ENCODE data around the gene CEP19.

The CEP19 gene

GRCh38 chr3:196706327-196706726 is 5.7 kb downstream of the CEP19 start:
- no peak for DNase-seq (ENCODE audit: low read depth)
- TF ChIP-seq CTCF (IDR thresholded peaks at IDR 0.05; ENCODE audit: control insufficient read depth, insufficient read depth, low read depth, low read length, missing control alignments) = no peak
- no peak overlapping the region for H3K4me3 ChIP-seq (ENCODE audit: control insufficient read depth, low read depth, low read length)

- no peak for DNase-seq (ENCODE audit: low read depth)
- no peak for TF ChIP-seq CTCF (IDR thresholded peaks at IDR 0.05; ENCODE audit: control insufficient read depth, insufficient read depth, low read depth, low read length, missing control alignments)
- H3K4me3 ChIP-seq (ENCODE audit: control insufficient read depth, low read depth, low read length) = no peak overlapping the region
Observed at GRCh38 chr3:196700801-196701200, 11.2 kb downstream of the CEP19 start.

- H3K4me3 ChIP-seq (ENCODE audit: control insufficient read depth, low read depth, low read length) = no peak overlapping the region
- no peak for TF ChIP-seq CTCF (IDR thresholded peaks at IDR 0.05; ENCODE audit: control insufficient read depth, insufficient read depth, low read depth, low read length, missing control alignments)
- no peak for DNase-seq (ENCODE audit: low read depth)
Observed at GRCh38 chr3:196699749-196700148, 12.3 kb downstream of the CEP19 start.

DNA sequence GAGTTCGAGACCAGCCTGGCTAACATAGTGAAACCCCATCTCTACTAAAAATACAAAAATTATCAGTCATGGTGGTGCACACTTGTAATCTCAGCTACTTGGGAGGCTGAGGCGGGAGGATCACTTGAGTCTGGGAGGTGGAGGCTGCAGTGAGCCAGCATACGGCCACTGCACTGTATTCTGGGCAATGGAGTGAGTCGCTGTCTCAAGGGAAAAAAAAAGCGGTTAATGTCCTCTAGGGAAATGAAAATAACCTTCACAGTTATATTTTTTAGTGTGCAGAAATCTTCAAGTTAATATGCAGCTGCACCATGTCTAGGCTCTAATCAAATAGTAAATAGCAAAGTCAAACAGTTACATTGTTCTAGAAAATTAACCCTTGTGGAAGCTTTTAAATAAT is 14.8 kb downstream of the CEP19 start:
- no peak for TF ChIP-seq CTCF (IDR thresholded peaks at IDR 0.05; ENCODE audit: control insufficient read depth, insufficient read depth, low read depth, low read length, missing control alignments)
- DNase-seq (ENCODE audit: low read depth) = no peak
- H3K4me3 ChIP-seq (ENCODE audit: control insufficient read depth, low read depth, low read length) = no peak overlapping the region

- no peak for TF ChIP-seq CTCF (IDR thresholded peaks at IDR 0.05; ENCODE audit: control insufficient read depth, insufficient read depth, low read depth, low read length, missing control alignments)
- no peak for DNase-seq (ENCODE audit: low read depth)
- no peak overlapping the region for H3K4me3 ChIP-seq (ENCODE audit: control insufficient read depth, low read depth, low read length)
Observed at GRCh38 chr3:196695849-196696226, 16.2 kb downstream of the CEP19 start.

- no peak for TF ChIP-seq CTCF (IDR thresholded peaks at IDR 0.05; ENCODE audit: control insufficient read depth, insufficient read depth, low read depth, low read length, missing control alignments)
- no peak overlapping the region for H3K4me3 ChIP-seq (ENCODE audit: control insufficient read depth, low read depth, low read length)
- no peak for DNase-seq (ENCODE audit: low read depth)
Observed at GRCh38 chr3:196694941-196695848, 16.9 kb downstream of the CEP19 start.
